Measurements from ENCODE around the gene CCN5. TPM values are rescaled to one million over a fixed set of nuclear protein-coding genes. Genes with fewer than 3 reads are reported as not detected.

CCN5 gene
- total and polyA plus RNA-seq, 2 experiments from 2014 or later, result 0.20 TPM; not detected in 1

DNA sequence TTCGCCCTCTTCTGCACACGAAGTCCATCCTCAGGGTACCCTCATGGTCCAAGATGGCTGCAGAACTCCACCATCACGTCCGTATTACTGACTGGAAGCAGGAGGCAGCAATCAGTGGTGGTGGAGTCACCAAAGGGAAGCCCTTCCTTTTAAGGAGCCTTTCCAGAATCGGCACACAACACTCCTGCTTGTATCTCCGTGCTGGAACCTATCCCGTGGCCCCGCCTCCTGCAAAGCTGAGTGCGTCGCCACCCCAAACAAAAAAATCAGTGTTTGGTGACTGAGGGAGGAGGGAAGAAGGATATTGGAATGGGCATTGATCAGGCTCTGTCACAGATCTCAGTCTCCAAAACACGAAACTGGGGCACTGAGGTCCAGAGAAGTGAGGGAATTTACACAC lies 5.8 kb upstream of the CCN5 start:
- Histone ChIP-seq H3K36me3 (no peaks in the 10 kb centered on the region), H3K4me3 (no peak overlapping the region), H3K4me1 (ENCODE audit: low read depth) (no peaks in the 10 kb centered on the region), H3K27me3 (no peaks in the 10 kb centered on the region), H3K9me3 (ENCODE audit: low read depth) (no peaks in the 10 kb centered on the region), H3K27ac (no peak overlapping the region)
- no peak for DNase-seq (ENCODE audit: low read depth in 1 of 2, low spot score in 1 of 2)
- TF ChIP-seq, protein P1, sequence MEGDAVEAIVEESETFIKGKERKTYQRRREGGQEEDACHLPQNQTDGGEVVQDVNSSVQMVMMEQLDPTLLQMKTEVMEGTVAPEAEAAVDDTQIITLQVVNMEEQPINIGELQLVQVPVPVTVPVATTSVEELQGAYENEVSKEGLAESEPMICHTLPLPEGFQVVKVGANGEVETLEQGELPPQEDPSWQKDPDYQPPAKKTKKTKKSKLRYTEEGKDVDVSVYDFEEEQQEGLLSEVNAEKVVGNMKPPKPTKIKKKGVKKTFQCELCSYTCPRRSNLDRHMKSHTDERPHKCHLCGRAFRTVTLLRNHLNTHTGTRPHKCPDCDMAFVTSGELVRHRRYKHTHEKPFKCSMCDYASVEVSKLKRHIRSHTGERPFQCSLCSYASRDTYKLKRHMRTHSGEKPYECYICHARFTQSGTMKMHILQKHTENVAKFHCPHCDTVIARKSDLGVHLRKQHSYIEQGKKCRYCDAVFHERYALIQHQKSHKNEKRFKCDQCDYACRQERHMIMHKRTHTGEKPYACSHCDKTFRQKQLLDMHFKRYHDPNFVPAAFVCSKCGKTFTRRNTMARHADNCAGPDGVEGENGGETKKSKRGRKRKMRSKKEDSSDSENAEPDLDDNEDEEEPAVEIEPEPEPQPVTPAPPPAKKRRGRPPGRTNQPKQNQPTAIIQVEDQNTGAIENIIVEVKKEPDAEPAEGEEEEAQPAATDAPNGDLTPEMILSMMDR (IDR thresholded peaks at IDR 0.05; ENCODE audit: low read depth, low read length), result no peak

- Histone ChIP-seq H3K27me3 (no peaks in the 10 kb centered on the region), H3K4me3 (no peak overlapping the region), H3K9me3 (ENCODE audit: low read depth) (no peaks in the 10 kb centered on the region), H3K27ac (no peak overlapping the region), H3K4me1 (ENCODE audit: low read depth) (no peaks in the 10 kb centered on the region), H3K36me3 (no peaks in the 10 kb centered on the region)
- TF ChIP-seq, protein P1 (IDR thresholded peaks at IDR 0.05; ENCODE audit: low read depth, low read length), result no peak
- DNase-seq (ENCODE audit: low read depth in 1 of 2, low spot score in 1 of 2), result no peak
Measured at GRCh38 chr20:44709797-44710196, 5.4 kb upstream of the CCN5 start.

GRCh38 chr20:44711237-44711636 lies 3.9 kb upstream of the CCN5 start:
- H3K4me3 ChIP-seq, result no peak overlapping the region
- TF ChIP-seq, protein P1 (IDR thresholded peaks at IDR 0.05; ENCODE audit: low read depth, low read length), result no peak

DNA sequence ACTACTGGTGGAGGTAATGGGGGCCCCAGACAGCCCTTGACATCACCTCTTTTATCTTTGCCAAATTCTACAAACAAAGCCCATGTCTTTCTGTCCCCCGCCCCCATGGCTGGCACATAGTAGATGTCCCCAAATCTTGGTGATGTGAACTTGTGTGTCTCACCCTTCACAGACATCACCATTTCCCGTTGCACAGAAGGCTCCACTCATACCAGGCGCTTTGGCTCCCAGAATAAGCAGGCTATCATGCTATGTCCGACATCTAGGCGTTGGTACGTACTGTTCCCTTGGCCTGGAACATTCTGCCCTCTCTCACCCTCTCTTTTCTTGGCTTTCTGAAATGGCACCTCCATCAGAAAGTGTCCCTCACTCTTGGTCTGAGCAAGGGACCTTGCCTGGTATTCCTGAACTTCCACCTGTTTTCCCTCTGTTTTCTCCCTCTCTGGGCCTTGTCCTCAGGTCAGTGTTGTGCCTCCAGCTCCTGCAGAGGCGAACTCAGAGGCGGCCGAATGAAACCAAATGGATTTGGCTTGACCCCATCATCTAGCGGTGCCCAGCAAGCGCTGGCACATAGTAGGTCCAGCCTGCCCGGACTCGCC lies 968 bp upstream of the CCN5 start:
- H3K4me1 ChIP-seq (ENCODE audit: low read depth), result no peaks in the 10 kb centered on the region

More at GRCh38 chr20:44711237-44711636, 3.9 kb upstream of the CCN5 start:
- H3K9me3 ChIP-seq (ENCODE audit: low read depth), result no peaks in the 10 kb centered on the region
- DNase-seq (ENCODE audit: low read depth in 1 of 2, low spot score in 1 of 2), result peak in 1 of 2 donors; percentile 87
- no peak overlapping the region for H3K27ac ChIP-seq
- no peaks in the 10 kb centered on the region for H3K27me3 ChIP-seq
- no peaks in the 10 kb centered on the region for H3K36me3 ChIP-seq
- no peaks in the 10 kb centered on the region for H3K4me1 ChIP-seq (ENCODE audit: low read depth)

GRCh38 chr20:44715499-44716308 lies 535 bp downstream of the CCN5 start:
- Histone ChIP-seq H3K27me3 (no peaks in the 10 kb centered on the region), H3K4me1 (ENCODE audit: low read depth) (no peaks in the 10 kb centered on the region), H3K27ac (no peak overlapping the region), H3K4me3 (no peak overlapping the region), H3K36me3 (no peaks in the 10 kb centered on the region), H3K9me3 (ENCODE audit: low read depth) (no peaks in the 10 kb centered on the region)
- DNase-seq (ENCODE audit: low read depth in 1 of 2, low spot score in 1 of 2), result no peak
- TF ChIP-seq, protein P1 (IDR thresholded peaks at IDR 0.05; ENCODE audit: low read depth, low read length), result no peak

More for the DNA sequence above, 968 bp upstream of the CCN5 start:
- no peaks in the 10 kb centered on the region for H3K36me3 ChIP-seq
- H3K27ac ChIP-seq, result no peak overlapping the region
- no peak overlapping the region for H3K4me3 ChIP-seq
- H3K27me3 ChIP-seq, result no peaks in the 10 kb centered on the region
- TF ChIP-seq, protein P1 (IDR thresholded peaks at IDR 0.05; ENCODE audit: low read depth, low read length), result no peak
- no peak for DNase-seq (ENCODE audit: low read depth in 1 of 2, low spot score in 1 of 2)
- no peaks in the 10 kb centered on the region for H3K9me3 ChIP-seq (ENCODE audit: low read depth)
